ENCODE measurements around the gene MINPP1.

MINPP1 gene

DNA sequence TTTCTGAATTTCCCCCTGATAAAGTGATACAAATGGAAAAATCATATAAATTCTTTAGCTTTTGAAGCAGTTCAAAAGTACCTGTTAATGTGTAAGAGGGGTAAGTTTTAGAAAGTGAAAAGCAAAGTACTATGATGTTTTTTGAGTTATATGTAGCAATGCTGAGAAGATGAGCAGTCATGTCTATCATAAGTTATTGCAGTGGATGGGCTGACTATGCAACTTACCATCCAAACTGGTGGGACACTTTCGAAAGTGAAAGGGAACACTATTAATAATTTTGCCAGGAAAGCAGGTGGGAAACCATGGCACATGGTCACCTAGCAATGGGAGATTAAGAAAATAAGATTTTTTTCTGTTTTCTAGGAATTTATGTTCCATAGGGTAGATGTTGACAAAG, 4.1 kb downstream of the MINPP1 start:
- Histone ChIP-seq H3K9me3 (ENCODE audit: insufficient read depth, low read length) (no peaks in the 10 kb centered on the region), H3K4me3 (ENCODE audit: insufficient read length, low read depth) (no peak overlapping the region), H3K27me3 (ENCODE audit: insufficient read depth, insufficient read length) (no peaks in the 10 kb centered on the region), H3K36me3 (ENCODE audit: insufficient read depth, insufficient read length, low read length) (peaks cover 32% of the 10 kb centered on the region), H3K4me1 (ENCODE audit: insufficient read depth, insufficient read length) (no peaks in the 10 kb centered on the region), H3K9ac (ENCODE audit: insufficient read length, low read depth) (no peak overlapping the region)
- TF ChIP-seq SUZ12 (IDR thresholded peaks at IDR 0.05; ENCODE audit: extremely low read depth, insufficient read depth, insufficient read length) (no peak), YY1 (IDR thresholded peaks at IDR 0.05; ENCODE audit: insufficient read depth, insufficient read length) (no peak), ZNF274 (IDR thresholded peaks at IDR 0.05; ENCODE audit: low read depth, low read length) (no peak)
- no peak for DNase-seq (ENCODE audit: low read depth, low spot score)

DNA sequence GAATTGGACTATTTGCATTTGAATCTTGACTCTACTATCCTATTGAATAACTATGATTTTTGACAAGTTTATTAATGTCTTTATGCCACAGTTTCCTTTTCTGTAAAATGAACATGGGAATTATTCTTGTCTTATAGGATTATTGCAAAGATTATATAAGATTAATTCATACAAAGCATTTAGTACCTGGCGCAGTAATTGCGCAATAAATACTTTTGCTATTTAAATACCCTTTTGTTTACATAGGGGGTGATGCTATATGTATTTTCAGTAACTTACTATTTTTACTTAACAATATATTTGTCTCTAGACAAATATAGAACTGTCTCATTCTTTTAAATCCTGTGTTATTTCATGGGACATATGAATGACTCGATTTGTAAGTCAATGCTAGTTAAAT, 5.3 kb downstream of the MINPP1 start:
- peaks cover 43% of the 10 kb centered on the region for H3K36me3 ChIP-seq (ENCODE audit: insufficient read depth, insufficient read length, low read length)
- H3K4me1 ChIP-seq (ENCODE audit: insufficient read depth, insufficient read length) = no peaks in the 10 kb centered on the region
- DNase-seq (ENCODE audit: low read depth, low spot score) = no peak
- H3K4me3 ChIP-seq (ENCODE audit: insufficient read length, low read depth) = no peak overlapping the region
- no peaks in the 10 kb centered on the region for H3K27me3 ChIP-seq (ENCODE audit: insufficient read depth, insufficient read length)
- H3K9me3 ChIP-seq (ENCODE audit: insufficient read depth, low read length) = no peaks in the 10 kb centered on the region
- no peak for TF ChIP-seq YY1 (IDR thresholded peaks at IDR 0.05; ENCODE audit: insufficient read depth, insufficient read length)
- TF ChIP-seq SUZ12 (IDR thresholded peaks at IDR 0.05; ENCODE audit: extremely low read depth, insufficient read depth, insufficient read length) = no peak
- TF ChIP-seq ZNF274 (IDR thresholded peaks at IDR 0.05; ENCODE audit: low read depth, low read length) = no peak
- H3K9ac ChIP-seq (ENCODE audit: insufficient read length, low read depth) = no peak overlapping the region

DNA sequence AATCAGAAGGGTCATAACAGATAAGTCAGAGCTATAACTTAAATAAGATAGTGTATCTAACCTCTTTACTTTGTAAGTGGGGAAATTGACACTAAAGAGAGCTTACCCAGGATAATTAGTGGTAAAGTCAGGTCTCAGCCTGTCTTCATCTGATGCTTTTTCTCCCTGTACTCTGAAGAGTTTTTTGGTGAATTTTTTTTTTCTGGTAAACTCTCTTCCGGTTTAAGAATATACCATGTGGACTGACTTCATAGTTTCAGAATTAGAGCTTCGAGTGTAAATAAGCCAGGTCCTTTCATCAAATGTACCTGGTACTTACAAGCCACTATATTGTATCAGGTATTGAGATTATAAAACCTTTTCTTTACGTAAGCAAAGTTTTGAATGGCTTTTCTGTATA, 6.8 kb downstream of the MINPP1 start:
- no peak overlapping the region for H3K9ac ChIP-seq (ENCODE audit: insufficient read length, low read depth)
- no peak overlapping the region for H3K4me3 ChIP-seq (ENCODE audit: insufficient read length, low read depth)
- no peak for DNase-seq (ENCODE audit: low read depth, low spot score)
- TF ChIP-seq YY1 (IDR thresholded peaks at IDR 0.05; ENCODE audit: insufficient read depth, insufficient read length) (no peak), ZNF274 (IDR thresholded peaks at IDR 0.05; ENCODE audit: low read depth, low read length) (no peak), SUZ12 (IDR thresholded peaks at IDR 0.05; ENCODE audit: extremely low read depth, insufficient read depth, insufficient read length) (no peak)
- H3K9me3 ChIP-seq (ENCODE audit: insufficient read depth, low read length) = no peaks in the 10 kb centered on the region
- peaks cover 43% of the 10 kb centered on the region for H3K36me3 ChIP-seq (ENCODE audit: insufficient read depth, insufficient read length, low read length)
- H3K4me1 ChIP-seq (ENCODE audit: insufficient read depth, insufficient read length) = no peaks in the 10 kb centered on the region
- no peaks in the 10 kb centered on the region for H3K27me3 ChIP-seq (ENCODE audit: insufficient read depth, insufficient read length)

- Histone ChIP-seq H3K9ac (ENCODE audit: insufficient read length, low read depth) (no peak overlapping the region), H3K4me3 (ENCODE audit: insufficient read length, low read depth) (no peak overlapping the region), H3K36me3 (ENCODE audit: insufficient read depth, insufficient read length, low read length) (peaks cover 21% of the 10 kb centered on the region), H3K27me3 (ENCODE audit: insufficient read depth, insufficient read length) (no peaks in the 10 kb centered on the region), H3K9me3 (ENCODE audit: insufficient read depth, low read length) (no peaks in the 10 kb centered on the region), H3K4me1 (ENCODE audit: insufficient read depth, insufficient read length) (no peaks in the 10 kb centered on the region)
- no peak for DNase-seq (ENCODE audit: low read depth, low spot score)
- TF ChIP-seq YY1 (IDR thresholded peaks at IDR 0.05; ENCODE audit: insufficient read depth, insufficient read length) = no peak
- TF ChIP-seq SUZ12 (IDR thresholded peaks at IDR 0.05; ENCODE audit: extremely low read depth, insufficient read depth, insufficient read length) = no peak
- TF ChIP-seq ZNF274 (IDR thresholded peaks at IDR 0.05; ENCODE audit: low read depth, low read length) = no peak
These were observed 14.2 kb downstream of the MINPP1 start for GRCh38 chr10:87518937-87519336.

DNA sequence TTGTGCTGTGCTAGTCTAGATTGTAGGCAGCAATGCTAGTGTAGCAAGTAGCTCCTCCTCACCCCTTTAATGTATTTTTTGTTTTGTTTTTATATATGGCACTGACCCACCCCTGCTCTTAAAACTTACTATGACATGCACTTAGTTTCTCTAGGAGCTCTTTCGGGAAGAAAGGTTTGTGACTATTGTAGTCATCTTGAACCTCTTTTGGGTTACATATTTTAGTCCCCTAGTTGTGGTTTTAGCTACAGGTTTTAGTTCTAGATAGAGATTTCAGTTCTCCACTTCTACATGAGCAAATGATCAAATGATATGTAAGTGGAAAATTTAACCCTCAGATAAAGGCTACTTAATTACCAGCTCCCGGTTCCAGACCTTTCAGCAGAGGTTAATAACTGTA, 14.9 kb downstream of the MINPP1 start:
- no peaks in the 10 kb centered on the region for H3K4me1 ChIP-seq (ENCODE audit: insufficient read depth, insufficient read length)
- DNase-seq (ENCODE audit: low read depth, low spot score) = no peak
- H3K27me3 ChIP-seq (ENCODE audit: insufficient read depth, insufficient read length) = no peaks in the 10 kb centered on the region
- no peak overlapping the region for H3K4me3 ChIP-seq (ENCODE audit: insufficient read length, low read depth)
- TF ChIP-seq SUZ12 (IDR thresholded peaks at IDR 0.05; ENCODE audit: extremely low read depth, insufficient read depth, insufficient read length) (no peak), ZNF274 (IDR thresholded peaks at IDR 0.05; ENCODE audit: low read depth, low read length) (no peak), YY1 (IDR thresholded peaks at IDR 0.05; ENCODE audit: insufficient read depth, insufficient read length) (no peak)
- H3K9me3 ChIP-seq (ENCODE audit: insufficient read depth, low read length) = no peaks in the 10 kb centered on the region
- peaks cover 18% of the 10 kb centered on the region for H3K36me3 ChIP-seq (ENCODE audit: insufficient read depth, insufficient read length, low read length)
- no peak overlapping the region for H3K9ac ChIP-seq (ENCODE audit: insufficient read length, low read depth)

DNA sequence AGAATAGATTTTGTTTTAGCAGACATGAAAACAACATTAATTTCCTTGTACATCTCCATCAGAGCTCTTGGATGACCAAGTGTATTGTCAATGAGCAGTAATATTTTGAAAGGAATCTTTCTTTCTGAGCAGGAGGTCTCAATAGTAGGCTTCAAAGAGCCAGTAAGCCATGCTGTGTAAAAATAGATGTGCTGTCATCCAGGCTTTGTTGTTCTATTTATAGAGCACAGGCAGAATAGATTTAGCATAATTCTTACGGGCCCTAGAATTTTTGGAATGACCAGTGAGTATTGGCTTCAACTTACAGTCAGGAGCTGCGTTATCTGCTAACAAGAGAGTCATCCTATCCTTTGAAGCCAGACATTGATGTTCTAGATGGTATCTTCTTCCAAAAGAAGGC, 19.0 kb downstream of the MINPP1 start:
- Histone ChIP-seq H3K9me3 (ENCODE audit: insufficient read depth, low read length) (0 out of 2 replicates have a peak, but pooled peaks cover 4% of the 10 kb centered on the region), H3K9ac (ENCODE audit: insufficient read length, low read depth) (no peak overlapping the region), H3K27me3 (ENCODE audit: insufficient read depth, insufficient read length) (no peaks in the 10 kb centered on the region), H3K36me3 (ENCODE audit: insufficient read depth, insufficient read length, low read length) (peaks cover 8% of the 10 kb centered on the region), H3K4me3 (ENCODE audit: insufficient read length, low read depth) (no peak overlapping the region), H3K4me1 (ENCODE audit: insufficient read depth, insufficient read length) (no peaks in the 10 kb centered on the region)
- no peak for DNase-seq (ENCODE audit: low read depth, low spot score)
- TF ChIP-seq ZNF274 (IDR thresholded peaks at IDR 0.05; ENCODE audit: low read depth, low read length) (no peak), YY1 (IDR thresholded peaks at IDR 0.05; ENCODE audit: insufficient read depth, insufficient read length) (no peak), SUZ12 (IDR thresholded peaks at IDR 0.05; ENCODE audit: extremely low read depth, insufficient read depth, insufficient read length) (no peak)

- no peak for TF ChIP-seq SUZ12 (IDR thresholded peaks at IDR 0.05; ENCODE audit: extremely low read depth, insufficient read depth, insufficient read length)
- no peak for TF ChIP-seq ZNF274 (IDR thresholded peaks at IDR 0.05; ENCODE audit: low read depth, low read length)
- no peak for TF ChIP-seq YY1 (IDR thresholded peaks at IDR 0.05; ENCODE audit: insufficient read depth, insufficient read length)
- Histone ChIP-seq H3K4me3 (ENCODE audit: insufficient read length, low read depth) (no peak overlapping the region), H3K4me1 (ENCODE audit: insufficient read depth, insufficient read length) (no peaks in the 10 kb centered on the region), H3K9ac (ENCODE audit: insufficient read length, low read depth) (no peak overlapping the region), H3K36me3 (ENCODE audit: insufficient read depth, insufficient read length, low read length) (peaks cover 6% of the 10 kb centered on the region), H3K9me3 (ENCODE audit: insufficient read depth, low read length) (0 out of 2 replicates have a peak, but pooled peaks cover 4% of the 10 kb centered on the region), H3K27me3 (ENCODE audit: insufficient read depth, insufficient read length) (no peaks in the 10 kb centered on the region)
- DNase-seq (ENCODE audit: low read depth, low spot score) = no peak
These were observed 19.6 kb downstream of the MINPP1 start for GRCh38 chr10:87524296-87524695.
